ENCODE data around the gene BEST2. TPM values are rescaled to one million over a fixed set of nuclear protein-coding genes. Genes with fewer than 3 reads are reported as not detected.

The BEST2 gene
- total RNA-seq, 1 experiment from 2014 or later: 3.3 TPM

GRCh38 chr19:12736995-12737834 is 14.4 kb upstream of the BEST2 start, which contains the start of gene GET3:
GET3 (plus strand) TSS chr19:12737497; CDS start chr19:12737506, 9 bp downstream.
- Mint-ChIP-seq H3K27me3 (ENCODE audit: low read depth) (no peaks in the 10 kb centered on the region; the same call in 1 of the 2 replicates), H3K36me3 (peaks cover 17% of the 10 kb centered on the region), H3K9me3 (no peaks in the 10 kb centered on the region), H3K27ac (peak within 1 kb of the TSS; percentile 99), H3K4me1 (peaks cover 25% of the 10 kb centered on the region), H3K4me3 (peak within 1 kb of the TSS; percentile 100)
- ATAC-seq (peak; percentile 93), DNase-seq (ENCODE audit: low spot score) (peak; percentile 89)
- POLR2A ChIA-PET: interaction anchor here (0.6 to 5.3 kb wide), 6 partner anchors 14 to 153 kb away, joined by 3 to 44 read pairs (median 4); partner anchors contain the start of genes DNASE2 and TNPO2
- TF ChIP-seq TEAD1 (CRISPR knock-in tag; IDR thresholded peaks at IDR 0.05) (no peak), USF2 (CRISPR knock-in tag; IDR thresholded peaks at IDR 0.05) (peak; percentile 99), FOXK1 (CRISPR knock-in tag; IDR thresholded peaks at IDR 0.05) (peak; percentile 16; the same call in 1 of the 2 replicates), ZNF281 (CRISPR knock-in tag; IDR thresholded peaks at IDR 0.05) (no peak), ELF4 (CRISPR knock-in tag; IDR thresholded peaks at IDR 0.05; ENCODE audit: low read depth) (no peak), ETV6 (CRISPR knock-in tag; IDR thresholded peaks at IDR 0.05) (peak; percentile 57; the same call in 1 of the 2 replicates), ZBTB21 (CRISPR knock-in tag; IDR thresholded peaks at IDR 0.05; ENCODE audit: borderline replicate concordance) (no peak), SOX15 (CRISPR knock-in tag; IDR thresholded peaks at IDR 0.05) (no peak), NFYB (CRISPR knock-in tag; conservative IDR thresholded peaks at IDR 0.05; ENCODE audit: low read depth) (peak; percentile 84)
- TF ChIP-seq, protein P1, sequence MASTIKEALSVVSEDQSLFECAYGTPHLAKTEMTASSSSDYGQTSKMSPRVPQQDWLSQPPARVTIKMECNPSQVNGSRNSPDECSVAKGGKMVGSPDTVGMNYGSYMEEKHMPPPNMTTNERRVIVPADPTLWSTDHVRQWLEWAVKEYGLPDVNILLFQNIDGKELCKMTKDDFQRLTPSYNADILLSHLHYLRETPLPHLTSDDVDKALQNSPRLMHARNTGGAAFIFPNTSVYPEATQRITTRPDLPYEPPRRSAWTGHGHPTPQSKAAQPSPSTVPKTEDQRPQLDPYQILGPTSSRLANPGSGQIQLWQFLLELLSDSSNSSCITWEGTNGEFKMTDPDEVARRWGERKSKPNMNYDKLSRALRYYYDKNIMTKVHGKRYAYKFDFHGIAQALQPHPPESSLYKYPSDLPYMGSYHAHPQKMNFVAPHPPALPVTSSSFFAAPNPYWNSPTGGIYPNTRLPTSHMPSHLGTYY (CRISPR knock-in tag; IDR thresholded peaks at IDR 0.05): 0 out of 2 replicates have a peak, but pooled peaks have one; percentile 62
- TF ChIP-seq, protein P2, sequence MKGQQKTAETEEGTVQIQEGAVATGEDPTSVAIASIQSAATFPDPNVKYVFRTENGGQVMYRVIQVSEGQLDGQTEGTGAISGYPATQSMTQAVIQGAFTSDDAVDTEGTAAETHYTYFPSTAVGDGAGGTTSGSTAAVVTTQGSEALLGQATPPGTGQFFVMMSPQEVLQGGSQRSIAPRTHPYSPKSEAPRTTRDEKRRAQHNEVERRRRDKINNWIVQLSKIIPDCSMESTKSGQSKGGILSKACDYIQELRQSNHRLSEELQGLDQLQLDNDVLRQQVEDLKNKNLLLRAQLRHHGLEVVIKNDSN (CRISPR knock-in tag; IDR thresholded peaks at IDR 0.05): peak; percentile 99
- TF ChIP-seq, protein P3, sequence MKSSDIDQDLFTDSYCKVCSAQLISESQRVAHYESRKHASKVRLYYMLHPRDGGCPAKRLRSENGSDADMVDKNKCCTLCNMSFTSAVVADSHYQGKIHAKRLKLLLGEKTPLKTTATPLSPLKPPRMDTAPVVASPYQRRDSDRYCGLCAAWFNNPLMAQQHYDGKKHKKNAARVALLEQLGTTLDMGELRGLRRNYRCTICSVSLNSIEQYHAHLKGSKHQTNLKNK (CRISPR knock-in tag; IDR thresholded peaks at IDR 0.05): peak; percentile 57; the same call in 1 of the 2 replicates
- TF ChIP-seq, protein P4, sequence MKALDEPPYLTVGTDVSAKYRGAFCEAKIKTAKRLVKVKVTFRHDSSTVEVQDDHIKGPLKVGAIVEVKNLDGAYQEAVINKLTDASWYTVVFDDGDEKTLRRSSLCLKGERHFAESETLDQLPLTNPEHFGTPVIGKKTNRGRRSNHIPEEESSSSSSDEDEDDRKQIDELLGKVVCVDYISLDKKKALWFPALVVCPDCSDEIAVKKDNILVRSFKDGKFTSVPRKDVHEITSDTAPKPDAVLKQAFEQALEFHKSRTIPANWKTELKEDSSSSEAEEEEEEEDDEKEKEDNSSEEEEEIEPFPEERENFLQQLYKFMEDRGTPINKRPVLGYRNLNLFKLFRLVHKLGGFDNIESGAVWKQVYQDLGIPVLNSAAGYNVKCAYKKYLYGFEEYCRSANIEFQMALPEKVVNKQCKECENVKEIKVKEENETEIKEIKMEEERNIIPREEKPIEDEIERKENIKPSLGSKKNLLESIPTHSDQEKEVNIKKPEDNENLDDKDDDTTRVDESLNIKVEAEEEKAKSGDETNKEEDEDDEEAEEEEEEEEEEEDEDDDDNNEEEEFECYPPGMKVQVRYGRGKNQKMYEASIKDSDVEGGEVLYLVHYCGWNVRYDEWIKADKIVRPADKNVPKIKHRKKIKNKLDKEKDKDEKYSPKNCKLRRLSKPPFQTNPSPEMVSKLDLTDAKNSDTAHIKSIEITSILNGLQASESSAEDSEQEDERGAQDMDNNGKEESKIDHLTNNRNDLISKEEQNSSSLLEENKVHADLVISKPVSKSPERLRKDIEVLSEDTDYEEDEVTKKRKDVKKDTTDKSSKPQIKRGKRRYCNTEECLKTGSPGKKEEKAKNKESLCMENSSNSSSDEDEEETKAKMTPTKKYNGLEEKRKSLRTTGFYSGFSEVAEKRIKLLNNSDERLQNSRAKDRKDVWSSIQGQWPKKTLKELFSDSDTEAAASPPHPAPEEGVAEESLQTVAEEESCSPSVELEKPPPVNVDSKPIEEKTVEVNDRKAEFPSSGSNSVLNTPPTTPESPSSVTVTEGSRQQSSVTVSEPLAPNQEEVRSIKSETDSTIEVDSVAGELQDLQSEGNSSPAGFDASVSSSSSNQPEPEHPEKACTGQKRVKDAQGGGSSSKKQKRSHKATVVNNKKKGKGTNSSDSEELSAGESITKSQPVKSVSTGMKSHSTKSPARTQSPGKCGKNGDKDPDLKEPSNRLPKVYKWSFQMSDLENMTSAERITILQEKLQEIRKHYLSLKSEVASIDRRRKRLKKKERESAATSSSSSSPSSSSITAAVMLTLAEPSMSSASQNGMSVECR (CRISPR knock-in tag; IDR thresholded peaks at IDR 0.05; ENCODE audit: borderline replicate concordance): peak; percentile 54; the same call in 1 of the 2 replicates
- TF ChIP-seq, protein P5, sequence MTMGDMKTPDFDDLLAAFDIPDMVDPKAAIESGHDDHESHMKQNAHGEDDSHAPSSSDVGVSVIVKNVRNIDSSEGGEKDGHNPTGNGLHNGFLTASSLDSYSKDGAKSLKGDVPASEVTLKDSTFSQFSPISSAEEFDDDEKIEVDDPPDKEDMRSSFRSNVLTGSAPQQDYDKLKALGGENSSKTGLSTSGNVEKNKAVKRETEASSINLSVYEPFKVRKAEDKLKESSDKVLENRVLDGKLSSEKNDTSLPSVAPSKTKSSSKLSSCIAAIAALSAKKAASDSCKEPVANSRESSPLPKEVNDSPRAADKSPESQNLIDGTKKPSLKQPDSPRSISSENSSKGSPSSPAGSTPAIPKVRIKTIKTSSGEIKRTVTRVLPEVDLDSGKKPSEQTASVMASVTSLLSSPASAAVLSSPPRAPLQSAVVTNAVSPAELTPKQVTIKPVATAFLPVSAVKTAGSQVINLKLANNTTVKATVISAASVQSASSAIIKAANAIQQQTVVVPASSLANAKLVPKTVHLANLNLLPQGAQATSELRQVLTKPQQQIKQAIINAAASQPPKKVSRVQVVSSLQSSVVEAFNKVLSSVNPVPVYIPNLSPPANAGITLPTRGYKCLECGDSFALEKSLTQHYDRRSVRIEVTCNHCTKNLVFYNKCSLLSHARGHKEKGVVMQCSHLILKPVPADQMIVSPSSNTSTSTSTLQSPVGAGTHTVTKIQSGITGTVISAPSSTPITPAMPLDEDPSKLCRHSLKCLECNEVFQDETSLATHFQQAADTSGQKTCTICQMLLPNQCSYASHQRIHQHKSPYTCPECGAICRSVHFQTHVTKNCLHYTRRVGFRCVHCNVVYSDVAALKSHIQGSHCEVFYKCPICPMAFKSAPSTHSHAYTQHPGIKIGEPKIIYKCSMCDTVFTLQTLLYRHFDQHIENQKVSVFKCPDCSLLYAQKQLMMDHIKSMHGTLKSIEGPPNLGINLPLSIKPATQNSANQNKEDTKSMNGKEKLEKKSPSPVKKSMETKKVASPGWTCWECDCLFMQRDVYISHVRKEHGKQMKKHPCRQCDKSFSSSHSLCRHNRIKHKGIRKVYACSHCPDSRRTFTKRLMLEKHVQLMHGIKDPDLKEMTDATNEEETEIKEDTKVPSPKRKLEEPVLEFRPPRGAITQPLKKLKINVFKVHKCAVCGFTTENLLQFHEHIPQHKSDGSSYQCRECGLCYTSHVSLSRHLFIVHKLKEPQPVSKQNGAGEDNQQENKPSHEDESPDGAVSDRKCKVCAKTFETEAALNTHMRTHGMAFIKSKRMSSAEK (CRISPR knock-in tag; IDR thresholded peaks at IDR 0.05; ENCODE audit: borderline replicate concordance): peak; percentile 37; the same call in 1 of the 2 replicates
- TF ChIP-seq, protein P6, sequence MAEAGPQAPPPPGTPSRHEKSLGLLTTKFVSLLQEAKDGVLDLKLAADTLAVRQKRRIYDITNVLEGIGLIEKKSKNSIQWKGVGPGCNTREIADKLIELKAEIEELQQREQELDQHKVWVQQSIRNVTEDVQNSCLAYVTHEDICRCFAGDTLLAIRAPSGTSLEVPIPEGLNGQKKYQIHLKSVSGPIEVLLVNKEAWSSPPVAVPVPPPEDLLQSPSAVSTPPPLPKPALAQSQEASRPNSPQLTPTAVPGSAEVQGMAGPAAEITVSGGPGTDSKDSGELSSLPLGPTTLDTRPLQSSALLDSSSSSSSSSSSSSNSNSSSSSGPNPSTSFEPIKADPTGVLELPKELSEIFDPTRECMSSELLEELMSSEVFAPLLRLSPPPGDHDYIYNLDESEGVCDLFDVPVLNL (CRISPR knock-in tag; IDR thresholded peaks at IDR 0.05; ENCODE audit: borderline replicate concordance, low read depth): no peak
- CTCF ChIA-PET: interaction anchor here (0.5 to 1.8 kb wide), 17 partner anchors 14 to 925 kb away, joined by 3 to 17 read pairs (median 4); partner anchors contain the start of genes BEST2 and HOOK2

Data from WTC11 (cell line).